ENCODE results near the gene ZNF101. TPM values are rescaled to one million over a fixed set of nuclear protein-coding genes. Genes with fewer than 3 reads are reported as not detected.

ZNF101 gene
- total RNA-seq, 1 experiment from 2014 or later, result 51.4 TPM

DNA sequence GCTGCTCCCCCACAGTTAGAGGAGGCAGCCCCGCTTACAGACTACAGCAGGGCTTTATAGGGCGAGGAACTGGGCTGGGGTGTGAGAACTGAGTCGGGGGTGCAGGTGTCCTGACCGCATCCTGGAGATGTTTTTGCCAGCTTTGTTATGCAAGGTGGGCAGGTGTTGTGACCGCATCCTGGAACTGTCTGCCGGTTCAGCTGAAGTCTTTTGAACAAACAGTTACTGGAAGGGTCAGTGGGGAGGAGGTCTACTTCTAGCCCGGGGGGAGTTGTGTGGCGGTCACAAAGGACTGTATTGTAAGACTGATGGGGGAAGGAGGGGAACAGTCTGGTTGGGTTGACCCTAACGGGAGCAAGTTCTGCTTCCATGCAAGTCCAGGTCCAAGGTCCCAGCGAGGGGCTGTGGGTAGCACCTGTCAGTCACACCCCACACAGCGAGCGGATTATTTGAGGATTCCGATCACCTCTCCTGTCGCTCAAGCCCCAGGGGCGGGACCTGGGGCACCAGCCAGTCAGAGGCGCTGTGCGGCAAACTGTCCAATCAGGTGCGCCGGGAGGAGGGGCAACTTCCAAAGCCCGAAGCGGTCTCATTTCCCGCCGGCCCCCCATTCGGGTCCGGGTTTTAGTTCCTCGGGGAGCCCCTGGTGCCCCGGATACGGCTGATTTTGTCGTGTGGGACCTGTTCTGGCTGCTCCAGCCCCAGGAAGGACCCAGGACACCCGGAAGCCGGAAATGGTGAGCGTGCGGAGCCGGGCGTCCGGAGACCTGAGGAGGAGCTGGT lies at the start of gene ZNF101 (continued):
- TF ChIP-seq, protein P1, sequence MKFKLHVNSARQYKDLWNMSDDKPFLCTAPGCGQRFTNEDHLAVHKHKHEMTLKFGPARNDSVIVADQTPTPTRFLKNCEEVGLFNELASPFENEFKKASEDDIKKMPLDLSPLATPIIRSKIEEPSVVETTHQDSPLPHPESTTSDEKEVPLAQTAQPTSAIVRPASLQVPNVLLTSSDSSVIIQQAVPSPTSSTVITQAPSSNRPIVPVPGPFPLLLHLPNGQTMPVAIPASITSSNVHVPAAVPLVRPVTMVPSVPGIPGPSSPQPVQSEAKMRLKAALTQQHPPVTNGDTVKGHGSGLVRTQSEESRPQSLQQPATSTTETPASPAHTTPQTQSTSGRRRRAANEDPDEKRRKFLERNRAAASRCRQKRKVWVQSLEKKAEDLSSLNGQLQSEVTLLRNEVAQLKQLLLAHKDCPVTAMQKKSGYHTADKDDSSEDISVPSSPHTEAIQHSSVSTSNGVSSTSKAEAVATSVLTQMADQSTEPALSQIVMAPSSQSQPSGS (CRISPR knock-in tag; IDR thresholded peaks at IDR 0.05; ENCODE audit: borderline replicate concordance, low read depth), result no peak
- TF ChIP-seq TCF7 (CRISPR knock-in tag; IDR thresholded peaks at IDR 0.05; ENCODE audit: low read depth) (no peak), JAZF1 (CRISPR knock-in tag; IDR thresholded peaks at IDR 0.05) (no peak), NFATC4 (CRISPR knock-in tag; IDR thresholded peaks at IDR 0.05) (no peak), CREB1 (CRISPR knock-in tag; IDR thresholded peaks at IDR 0.05) (no peak), GABPB1 (CRISPR knock-in tag; IDR thresholded peaks at IDR 0.05) (peak; percentile 49; the same call in 1 of the 2 replicates), SMAD4 (CRISPR knock-in tag; IDR thresholded peaks at IDR 0.05) (no peak), ZNF396 (CRISPR knock-in tag; IDR thresholded peaks at IDR 0.05; ENCODE audit: borderline replicate concordance) (no peak), GTF2I (CRISPR knock-in tag; conservative IDR thresholded peaks at IDR 0.05) (no peak), ETV6 (CRISPR knock-in tag; IDR thresholded peaks at IDR 0.05) (0 out of 2 replicates have a peak, but pooled peaks have one; percentile 12), NFE2L1 (CRISPR knock-in tag; IDR thresholded peaks at IDR 0.05) (no peak), GRHL2 (CRISPR knock-in tag; IDR thresholded peaks at IDR 0.05; ENCODE audit: insufficient replicate concordance, severe bottlenecking) (no peak), RELA (CRISPR knock-in tag; IDR thresholded peaks at IDR 0.05; ENCODE audit: borderline replicate concordance) (no peak), IRF2 (CRISPR knock-in tag; IDR thresholded peaks at IDR 0.05; ENCODE audit: borderline replicate concordance, low read depth) (no peak), RORB (CRISPR knock-in tag; IDR thresholded peaks at IDR 0.05) (no peak), TEAD4 (CRISPR knock-in tag; IDR thresholded peaks at IDR 0.05) (no peak), NR3C1 (CRISPR knock-in tag; conservative IDR thresholded peaks at IDR 0.05; ENCODE audit: low read depth) (no peak), SOX15 (CRISPR knock-in tag; IDR thresholded peaks at IDR 0.05) (no peak), TP53 (CRISPR knock-in tag; IDR thresholded peaks at IDR 0.05) (peak; percentile 21; the same call in 1 of the 2 replicates)
- TF ChIP-seq, protein P2, sequence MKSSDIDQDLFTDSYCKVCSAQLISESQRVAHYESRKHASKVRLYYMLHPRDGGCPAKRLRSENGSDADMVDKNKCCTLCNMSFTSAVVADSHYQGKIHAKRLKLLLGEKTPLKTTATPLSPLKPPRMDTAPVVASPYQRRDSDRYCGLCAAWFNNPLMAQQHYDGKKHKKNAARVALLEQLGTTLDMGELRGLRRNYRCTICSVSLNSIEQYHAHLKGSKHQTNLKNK (CRISPR knock-in tag; IDR thresholded peaks at IDR 0.05), result no peak
- TF ChIP-seq, protein P3, sequence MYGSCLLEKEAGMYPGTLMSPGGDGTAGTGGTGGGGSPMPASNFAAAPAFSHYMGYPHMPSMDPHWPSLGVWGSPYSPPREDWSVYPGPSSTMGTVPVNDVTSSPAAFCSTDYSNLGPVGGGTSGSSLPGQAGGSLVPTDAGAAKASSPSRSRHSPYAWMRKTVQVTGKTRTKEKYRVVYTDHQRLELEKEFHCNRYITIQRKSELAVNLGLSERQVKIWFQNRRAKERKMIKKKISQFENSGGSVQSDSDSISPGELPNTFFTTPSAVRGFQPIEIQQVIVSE (CRISPR knock-in tag; IDR thresholded peaks at IDR 0.05; ENCODE audit: borderline replicate concordance), result no peak
- TF ChIP-seq, protein P4, sequence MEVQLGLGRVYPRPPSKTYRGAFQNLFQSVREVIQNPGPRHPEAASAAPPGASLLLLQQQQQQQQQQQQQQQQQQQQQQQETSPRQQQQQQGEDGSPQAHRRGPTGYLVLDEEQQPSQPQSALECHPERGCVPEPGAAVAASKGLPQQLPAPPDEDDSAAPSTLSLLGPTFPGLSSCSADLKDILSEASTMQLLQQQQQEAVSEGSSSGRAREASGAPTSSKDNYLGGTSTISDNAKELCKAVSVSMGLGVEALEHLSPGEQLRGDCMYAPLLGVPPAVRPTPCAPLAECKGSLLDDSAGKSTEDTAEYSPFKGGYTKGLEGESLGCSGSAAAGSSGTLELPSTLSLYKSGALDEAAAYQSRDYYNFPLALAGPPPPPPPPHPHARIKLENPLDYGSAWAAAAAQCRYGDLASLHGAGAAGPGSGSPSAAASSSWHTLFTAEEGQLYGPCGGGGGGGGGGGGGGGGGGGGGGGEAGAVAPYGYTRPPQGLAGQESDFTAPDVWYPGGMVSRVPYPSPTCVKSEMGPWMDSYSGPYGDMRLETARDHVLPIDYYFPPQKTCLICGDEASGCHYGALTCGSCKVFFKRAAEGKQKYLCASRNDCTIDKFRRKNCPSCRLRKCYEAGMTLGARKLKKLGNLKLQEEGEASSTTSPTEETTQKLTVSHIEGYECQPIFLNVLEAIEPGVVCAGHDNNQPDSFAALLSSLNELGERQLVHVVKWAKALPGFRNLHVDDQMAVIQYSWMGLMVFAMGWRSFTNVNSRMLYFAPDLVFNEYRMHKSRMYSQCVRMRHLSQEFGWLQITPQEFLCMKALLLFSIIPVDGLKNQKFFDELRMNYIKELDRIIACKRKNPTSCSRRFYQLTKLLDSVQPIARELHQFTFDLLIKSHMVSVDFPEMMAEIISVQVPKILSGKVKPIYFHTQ (CRISPR knock-in tag; IDR thresholded peaks at IDR 0.05), result no peak
- TF ChIP-seq, protein P5, sequence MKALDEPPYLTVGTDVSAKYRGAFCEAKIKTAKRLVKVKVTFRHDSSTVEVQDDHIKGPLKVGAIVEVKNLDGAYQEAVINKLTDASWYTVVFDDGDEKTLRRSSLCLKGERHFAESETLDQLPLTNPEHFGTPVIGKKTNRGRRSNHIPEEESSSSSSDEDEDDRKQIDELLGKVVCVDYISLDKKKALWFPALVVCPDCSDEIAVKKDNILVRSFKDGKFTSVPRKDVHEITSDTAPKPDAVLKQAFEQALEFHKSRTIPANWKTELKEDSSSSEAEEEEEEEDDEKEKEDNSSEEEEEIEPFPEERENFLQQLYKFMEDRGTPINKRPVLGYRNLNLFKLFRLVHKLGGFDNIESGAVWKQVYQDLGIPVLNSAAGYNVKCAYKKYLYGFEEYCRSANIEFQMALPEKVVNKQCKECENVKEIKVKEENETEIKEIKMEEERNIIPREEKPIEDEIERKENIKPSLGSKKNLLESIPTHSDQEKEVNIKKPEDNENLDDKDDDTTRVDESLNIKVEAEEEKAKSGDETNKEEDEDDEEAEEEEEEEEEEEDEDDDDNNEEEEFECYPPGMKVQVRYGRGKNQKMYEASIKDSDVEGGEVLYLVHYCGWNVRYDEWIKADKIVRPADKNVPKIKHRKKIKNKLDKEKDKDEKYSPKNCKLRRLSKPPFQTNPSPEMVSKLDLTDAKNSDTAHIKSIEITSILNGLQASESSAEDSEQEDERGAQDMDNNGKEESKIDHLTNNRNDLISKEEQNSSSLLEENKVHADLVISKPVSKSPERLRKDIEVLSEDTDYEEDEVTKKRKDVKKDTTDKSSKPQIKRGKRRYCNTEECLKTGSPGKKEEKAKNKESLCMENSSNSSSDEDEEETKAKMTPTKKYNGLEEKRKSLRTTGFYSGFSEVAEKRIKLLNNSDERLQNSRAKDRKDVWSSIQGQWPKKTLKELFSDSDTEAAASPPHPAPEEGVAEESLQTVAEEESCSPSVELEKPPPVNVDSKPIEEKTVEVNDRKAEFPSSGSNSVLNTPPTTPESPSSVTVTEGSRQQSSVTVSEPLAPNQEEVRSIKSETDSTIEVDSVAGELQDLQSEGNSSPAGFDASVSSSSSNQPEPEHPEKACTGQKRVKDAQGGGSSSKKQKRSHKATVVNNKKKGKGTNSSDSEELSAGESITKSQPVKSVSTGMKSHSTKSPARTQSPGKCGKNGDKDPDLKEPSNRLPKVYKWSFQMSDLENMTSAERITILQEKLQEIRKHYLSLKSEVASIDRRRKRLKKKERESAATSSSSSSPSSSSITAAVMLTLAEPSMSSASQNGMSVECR (CRISPR knock-in tag; IDR thresholded peaks at IDR 0.05; ENCODE audit: borderline replicate concordance), result 0 out of 2 replicates have a peak, but pooled peaks have one; percentile 23
- TF ChIP-seq, protein P6, sequence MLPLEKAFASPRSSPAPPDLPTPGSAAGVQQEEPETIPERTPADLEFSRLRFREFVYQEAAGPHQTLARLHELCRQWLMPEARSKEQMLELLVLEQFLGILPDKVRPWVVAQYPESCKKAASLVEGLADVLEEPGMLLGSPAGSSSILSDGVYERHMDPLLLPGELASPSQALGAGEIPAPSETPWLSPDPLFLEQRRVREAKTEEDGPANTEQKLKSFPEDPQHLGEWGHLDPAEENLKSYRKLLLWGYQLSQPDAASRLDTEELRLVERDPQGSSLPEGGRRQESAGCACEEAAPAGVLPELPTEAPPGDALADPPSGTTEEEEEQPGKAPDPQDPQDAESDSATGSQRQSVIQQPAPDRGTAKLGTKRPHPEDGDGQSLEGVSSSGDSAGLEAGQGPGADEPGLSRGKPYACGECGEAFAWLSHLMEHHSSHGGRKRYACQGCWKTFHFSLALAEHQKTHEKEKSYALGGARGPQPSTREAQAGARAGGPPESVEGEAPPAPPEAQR (CRISPR knock-in tag; IDR thresholded peaks at IDR 0.05), result no peak
